SK-MEL-5 (cell line): ENCODE measurements around the gene ZP1. TPM values are rescaled to one million over a fixed set of nuclear protein-coding genes. Genes with fewer than 3 reads are reported as not detected.

Experiments
- DNase-seq: peaks from one replicate; pipeline ENCODE4 v3.0.0-alpha.2; 2016; ENCODE audit warnings: low read depth, low spot score
- in situ Hi-C: cut with HindIII; loops from 2 replicates; pipeline ENCODE4 v1.10.0; 2016; ENCODE audit warnings: low sequenced_read_pairs, high pct_unique_total_duplicates, low pct_unique_long_range_greater_than_20kb
- total RNA-seq: library from RNA; depleted of rRNA; stranded (reverse); fragments of >200 nt; shearing (Covaris generic); gene quantifications from 2 replicates; pipeline ENCODE4 v1.2.3, GENCODE V29; 2014

The ZP1 gene
- total RNA-seq, 1 experiment from 2014 or later: not detected

DNA sequence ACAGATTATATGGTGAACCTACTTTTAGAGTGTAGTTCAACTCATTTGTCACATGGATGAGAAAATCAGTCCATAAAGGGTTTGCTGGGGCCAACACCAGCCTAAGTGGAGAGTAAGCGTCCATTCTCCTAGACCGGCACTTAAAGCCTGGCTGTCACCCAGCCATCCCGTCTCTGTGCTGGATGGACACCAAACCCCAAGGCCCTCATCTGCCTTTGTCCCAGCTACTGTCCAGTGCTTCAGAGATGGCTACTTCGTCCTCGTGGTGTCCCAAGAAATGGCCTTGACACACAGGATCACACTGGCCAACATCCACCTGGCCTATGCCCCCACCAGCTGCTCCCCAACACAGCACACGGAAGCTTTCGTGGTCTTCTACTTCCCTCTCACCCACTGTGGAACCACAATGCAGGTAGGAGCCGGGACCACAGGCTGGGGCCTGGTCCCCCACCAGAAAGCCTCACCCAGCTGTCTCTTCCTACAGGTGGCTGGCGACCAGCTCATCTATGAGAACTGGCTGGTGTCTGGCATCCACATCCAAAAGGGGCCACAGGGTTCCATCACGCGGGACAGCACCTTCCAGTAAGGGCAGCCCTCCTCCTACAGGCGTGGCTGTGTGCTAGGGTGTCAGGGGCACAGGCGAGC lies 3.5 kb downstream of the ZP1 start:
- in situ Hi-C loops: no loop called here
- no peak for DNase-seq

DNA sequence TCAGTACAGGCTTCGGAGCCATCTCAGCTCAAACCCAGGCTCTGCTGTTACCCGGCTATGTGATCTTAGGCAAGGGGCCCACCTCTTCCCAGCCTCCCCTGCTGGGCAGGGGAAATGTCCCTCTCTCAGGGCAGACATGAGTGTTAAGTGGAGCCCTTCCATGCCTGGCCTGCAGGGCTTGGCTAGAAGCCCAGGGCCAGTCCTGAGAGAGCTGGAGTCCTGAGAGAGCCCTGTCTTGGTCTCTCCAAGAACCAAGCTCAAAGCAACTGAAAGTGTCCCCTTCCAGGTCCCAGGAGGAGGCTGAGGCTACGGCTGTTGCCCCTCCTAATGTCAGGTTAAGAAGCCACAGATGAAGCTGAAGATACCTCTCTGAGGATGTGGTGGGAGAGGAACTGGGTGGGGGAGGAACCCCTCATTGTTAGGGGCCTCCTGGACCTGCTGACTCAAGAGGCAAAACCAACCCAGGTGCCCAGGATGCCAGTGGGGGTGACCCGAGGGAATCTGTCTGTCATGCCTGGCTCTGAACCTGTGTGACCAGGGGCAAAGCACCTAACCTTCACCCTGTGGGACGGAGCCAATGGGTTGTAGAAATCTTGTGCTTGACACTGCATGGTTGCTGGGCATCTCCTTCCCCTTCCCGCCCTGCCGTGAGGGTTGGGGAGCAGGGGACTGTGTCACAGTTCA lies 4.2 kb downstream of the ZP1 start:
- in situ Hi-C loops: no loop called here
- no peak for DNase-seq

DNA sequence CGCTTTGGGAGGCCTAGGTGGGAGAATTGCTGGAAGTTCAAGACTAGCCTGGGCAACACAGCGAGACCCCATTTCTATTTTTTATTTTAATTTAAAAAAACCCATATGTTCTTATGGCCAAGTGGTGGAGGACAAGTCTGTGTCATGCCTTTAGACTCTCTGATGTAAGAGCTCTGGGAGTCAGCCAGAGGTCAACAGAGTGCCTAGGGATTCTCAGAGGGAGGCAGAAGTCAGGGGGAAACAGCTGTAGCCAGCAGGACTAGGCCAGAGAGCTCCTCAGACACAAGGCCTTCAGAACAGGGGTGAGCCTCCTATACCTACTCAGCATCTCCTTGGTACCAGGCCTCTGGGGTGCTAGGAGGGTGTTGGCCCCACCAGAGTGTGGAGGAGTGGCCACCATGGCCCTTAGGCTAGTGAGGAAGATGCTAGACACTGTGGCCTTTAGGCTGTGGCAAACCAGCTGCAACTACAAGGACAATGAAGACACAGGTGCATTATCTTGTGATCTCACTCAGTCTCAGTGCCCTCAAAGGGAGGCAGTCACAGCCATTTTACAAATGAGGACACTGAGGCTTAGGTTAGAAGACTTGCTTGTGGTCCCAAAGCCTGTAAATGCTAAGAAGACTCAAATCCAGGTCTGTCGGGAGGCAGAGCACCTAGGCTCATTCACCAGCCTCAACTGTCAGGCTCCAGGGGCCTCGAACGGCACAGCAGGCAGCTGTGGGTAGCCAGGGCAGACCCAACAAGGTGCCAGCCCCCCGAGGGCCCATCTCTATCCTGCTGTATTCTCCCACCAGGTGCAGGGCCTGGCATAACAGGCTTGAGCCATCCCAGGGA lies 5.0 kb downstream of the ZP1 start:
- no peak for DNase-seq

DNA sequence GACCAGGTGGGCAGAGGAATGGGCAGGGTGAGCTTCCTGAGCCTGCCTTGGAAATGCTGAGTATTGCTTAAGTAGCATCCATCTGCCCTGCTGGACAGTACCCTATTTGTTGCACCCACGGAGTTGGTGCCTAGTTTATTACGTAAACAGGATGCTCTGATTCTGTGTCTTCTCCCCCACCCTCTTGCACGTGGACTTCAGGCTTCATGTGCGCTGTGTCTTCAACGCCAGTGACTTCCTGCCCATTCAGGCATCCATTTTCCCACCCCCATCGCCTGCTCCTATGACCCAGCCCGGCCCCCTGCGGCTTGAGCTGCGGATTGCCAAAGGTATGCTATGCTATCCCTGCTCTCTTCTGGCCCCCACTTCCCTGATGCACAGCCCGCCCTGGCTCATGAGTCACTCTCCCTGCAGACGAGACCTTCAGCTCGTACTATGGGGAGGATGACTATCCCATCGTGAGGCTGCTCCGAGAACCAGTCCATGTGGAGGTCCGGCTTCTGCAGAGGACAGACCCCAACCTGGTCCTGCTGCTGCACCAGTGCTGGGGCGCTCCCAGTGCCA lies 5.7 kb downstream of the ZP1 start:
- in situ Hi-C loops: no loop called here
- DNase-seq: peak; percentile 1

More for the DNA sequence above, 5.0 kb downstream of the ZP1 start:
- in situ Hi-C loops: no loop called here

DNA sequence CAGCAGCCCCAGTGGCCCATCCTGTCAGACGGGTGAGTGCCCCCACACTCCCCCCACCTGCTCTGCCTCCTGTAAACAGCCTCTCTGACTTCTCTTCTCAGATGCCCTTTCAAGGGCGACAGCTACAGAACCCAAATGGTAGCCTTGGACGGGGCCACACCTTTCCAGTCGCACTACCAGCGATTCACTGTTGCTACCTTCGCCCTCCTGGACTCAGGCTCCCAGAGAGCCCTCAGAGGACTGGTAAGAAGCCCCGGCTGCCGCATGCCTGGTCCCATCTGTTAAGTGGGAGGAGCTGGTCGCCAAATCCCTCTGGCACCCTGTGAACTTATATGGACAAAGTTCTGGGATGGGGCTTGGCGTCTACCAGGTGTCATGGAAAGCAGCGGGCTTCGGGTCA lies 6.2 kb downstream of the ZP1 start:
- in situ Hi-C loops: no loop called here
- DNase-seq: no peak

DNA sequence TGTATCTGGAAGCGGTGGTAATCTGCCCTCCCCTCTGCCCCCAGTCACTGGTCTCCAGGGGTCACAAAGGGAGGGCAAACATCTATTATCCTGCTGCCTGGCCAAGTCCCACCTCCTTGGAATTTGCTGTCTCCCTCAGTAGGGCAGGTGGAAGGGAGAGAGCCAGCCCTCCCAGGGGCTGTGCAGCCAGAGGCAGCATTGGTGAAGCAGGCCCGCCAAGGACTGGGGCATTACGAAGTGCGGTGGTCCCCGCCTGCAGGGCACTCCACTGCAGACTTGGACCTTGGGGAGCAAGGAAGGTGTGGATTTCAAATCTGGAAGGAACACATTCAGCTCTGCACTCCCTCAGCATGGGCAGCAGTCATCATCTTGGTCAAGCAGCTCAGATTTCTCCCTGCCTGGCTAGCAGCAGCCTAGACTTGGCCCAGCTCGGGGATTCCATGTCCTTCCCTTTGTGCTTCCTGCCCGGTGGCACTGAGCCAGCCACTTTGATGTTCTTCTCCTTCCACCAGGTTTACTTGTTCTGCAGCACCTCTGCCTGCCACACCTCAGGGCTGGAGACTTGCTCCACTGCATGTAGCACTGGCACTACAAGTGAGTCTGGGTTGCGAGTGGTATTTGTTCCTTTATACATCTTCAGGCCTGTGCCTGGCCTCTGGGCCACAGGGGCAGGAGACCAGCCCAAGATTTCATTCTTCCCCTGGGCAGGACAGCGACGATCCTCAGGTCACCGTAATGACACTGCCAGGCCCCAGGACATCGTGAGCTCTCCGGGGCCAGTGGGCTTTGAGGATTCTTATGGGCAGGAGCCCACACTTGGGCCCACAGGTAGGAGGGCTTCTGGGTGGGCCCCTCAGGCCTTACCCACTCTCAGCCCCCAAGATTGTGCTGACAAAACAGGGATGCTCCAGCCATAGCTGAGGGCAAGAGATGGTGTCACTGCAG lies 7.4 kb downstream of the ZP1 start:
- no peak for DNase-seq

DNA sequence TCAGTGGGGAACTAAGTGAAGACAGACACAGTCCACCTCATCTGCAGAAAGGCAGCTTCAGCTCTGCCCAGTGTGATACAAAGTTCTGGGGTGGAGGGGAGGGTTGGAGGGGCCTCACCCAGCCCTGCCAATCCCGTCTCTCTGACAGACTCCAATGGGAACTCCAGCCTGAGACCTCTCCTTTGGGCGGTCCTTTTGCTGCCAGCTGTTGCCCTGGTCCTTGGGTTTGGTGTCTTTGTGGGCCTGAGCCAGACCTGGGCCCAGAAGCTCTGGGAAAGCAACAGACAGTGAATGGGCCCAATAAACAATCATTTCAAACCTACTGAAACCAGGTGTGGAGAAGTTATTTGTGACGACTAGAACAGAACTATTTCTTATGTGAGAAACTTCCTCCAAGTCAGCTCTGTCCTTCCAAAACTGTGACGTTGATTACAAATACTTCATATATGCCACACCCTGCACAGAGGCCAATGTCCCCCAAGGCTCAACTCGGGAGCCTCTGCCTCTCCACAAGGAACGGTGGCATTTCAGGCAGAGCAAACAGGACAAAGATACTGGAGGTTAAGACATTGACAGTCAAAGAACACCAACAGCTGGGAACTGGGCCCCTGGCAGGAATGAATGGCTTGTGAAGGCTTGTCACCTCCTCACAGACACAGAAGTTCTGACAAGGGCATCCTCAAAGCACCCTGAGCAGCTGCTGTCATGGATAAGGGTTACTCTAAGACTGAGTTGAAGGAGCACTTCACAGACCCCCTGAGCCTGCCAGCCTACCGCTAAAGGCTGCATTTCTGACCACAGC lies 8.2 kb downstream of the ZP1 start:
- DNase-seq: no peak
- in situ Hi-C loops: no loop called here

More for the DNA sequence above, 7.4 kb downstream of the ZP1 start:
- in situ Hi-C loops: no loop called here

DNA sequence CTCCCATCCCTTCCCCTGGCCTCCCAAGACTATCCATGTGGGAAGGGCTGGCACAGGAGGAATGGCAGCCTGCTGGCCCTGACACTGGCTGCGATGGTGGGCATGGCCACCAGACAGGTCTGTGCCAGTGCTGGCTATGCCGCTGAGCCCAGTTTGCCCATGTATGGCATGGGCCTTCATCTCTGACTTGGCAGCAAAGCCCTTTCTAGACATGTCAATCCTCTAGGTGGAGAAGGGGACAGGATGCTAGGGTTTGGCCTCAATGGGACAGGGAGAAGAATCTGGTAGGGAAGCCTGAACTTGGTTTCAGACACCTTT lies 8.8 kb downstream of the ZP1 start:
- in situ Hi-C loops: no loop called here
- DNase-seq: no peak

DNA sequence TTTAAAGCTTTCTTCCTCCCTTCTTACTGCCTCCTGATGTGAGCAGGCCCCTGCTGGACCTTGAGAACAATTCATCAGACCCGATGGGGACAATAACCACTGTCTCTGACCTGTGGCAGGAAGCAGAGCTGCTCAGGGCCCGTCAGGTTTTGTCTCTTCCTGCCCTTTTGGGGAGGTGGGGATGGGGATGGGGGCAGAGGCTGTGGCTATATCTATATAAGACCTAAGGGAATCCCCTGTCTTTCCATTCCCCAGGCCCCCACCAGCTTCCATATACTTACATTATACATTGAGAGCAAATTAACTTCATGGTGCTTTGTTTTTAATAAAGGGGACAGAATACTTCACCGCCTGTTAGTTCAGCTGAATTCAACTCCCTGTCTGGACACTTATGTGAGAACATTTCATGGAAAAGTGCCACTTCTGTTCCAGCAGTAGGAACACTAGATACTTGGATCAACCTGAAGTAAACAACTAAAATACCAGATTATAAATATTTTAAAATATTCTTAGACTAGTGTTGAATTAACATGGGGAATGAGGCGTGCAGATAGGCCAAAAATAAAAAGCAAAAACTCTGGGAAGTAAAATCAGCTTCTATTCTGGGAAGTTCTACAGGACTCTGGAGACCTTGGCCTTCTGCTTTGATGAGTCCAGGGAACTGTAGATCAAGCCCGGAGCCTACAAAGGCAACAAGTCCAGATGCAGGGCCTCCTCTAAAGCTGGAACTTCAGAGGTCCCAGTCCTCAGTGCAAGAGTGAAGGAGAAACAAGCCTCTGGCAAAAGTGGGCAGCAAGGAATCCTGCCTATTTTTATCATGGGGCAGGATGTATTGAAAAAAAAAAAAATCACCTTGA lies 11.1 kb downstream of the ZP1 start:
- in situ Hi-C loops: no loop called here
- no peak for DNase-seq

DNA sequence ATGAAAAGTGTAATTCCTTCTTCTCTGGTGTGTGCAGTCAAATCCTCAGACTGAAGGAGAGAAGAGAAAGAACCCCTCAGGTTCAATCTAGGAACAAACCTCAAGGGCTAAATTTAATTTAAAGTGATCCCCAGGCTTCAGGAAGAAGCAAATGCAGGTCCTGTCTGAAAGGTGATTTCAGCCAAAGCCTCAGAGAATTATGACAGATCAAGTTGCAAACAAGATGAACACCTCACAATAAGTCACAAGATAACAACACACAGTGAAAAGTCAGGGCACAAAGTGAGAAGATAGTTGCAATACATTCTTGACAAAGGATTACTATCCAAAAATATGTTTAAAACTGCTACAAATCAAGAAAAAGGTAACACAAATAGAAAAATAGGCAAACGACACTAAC lies 11.8 kb downstream of the ZP1 start:
- no peak for DNase-seq
- in situ Hi-C loops: no loop called here

DNA sequence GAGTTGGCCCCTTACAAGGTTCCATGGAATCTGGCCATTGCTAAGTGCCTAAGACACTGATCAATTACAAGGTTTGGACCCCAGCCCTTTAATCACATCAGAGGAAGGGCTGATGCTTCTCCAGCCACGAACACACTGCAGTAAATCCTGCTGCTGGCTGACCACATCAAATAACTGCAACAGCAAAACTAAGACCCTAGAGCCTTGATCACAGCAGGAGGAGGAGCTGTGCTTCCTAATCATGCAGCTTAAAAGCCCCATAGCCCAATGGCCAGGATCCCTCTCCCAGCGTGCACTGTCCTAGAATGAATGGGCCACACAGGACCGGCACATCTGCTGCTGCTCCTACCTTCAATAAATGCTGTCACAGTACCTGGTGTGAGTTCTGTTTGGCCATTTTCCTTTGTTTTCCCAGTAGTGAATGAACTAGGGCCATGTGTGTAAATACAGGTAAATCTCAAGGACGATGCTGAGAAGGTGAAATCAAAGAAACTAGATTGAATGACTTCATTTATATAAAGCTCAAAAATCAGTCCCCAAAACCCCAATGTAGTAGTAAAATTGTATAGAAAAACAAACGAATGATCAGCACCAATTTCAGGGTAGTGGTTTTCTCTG lies 12.7 kb downstream of the ZP1 start:
- in situ Hi-C loops: no loop called here
- DNase-seq: no peak

DNA sequence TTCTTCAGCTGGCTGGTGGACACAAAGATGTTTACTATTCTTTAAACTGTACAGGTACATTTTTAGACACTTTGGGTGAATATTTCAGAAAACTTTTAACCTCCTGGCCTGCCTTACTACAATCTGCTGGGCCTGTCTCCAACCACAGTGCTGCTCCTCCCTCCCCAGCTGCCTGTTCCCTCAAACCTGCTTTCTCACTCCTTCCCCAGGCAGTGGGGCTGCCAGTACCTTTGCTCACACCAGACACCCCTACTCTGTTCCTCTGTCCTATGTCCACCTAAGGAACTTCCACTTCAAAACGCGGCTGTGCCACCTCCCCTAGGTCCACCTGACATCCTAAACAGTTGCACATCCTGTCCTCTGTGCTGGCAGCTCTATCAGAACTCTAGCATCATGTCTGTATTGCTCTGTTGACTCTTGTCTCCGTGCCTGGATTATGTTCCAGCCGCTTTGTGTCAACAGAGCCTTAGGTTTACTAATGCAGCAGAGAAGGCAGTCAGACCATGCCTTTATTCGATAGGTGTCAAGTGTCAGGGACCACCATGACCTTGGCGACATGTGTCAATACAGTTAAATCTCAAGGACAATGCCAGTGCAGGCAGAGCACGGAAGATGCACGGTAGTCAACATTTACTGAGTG lies 13.4 kb downstream of the ZP1 start:
- no peak for DNase-seq
- in situ Hi-C loops: no loop called here

DNA sequence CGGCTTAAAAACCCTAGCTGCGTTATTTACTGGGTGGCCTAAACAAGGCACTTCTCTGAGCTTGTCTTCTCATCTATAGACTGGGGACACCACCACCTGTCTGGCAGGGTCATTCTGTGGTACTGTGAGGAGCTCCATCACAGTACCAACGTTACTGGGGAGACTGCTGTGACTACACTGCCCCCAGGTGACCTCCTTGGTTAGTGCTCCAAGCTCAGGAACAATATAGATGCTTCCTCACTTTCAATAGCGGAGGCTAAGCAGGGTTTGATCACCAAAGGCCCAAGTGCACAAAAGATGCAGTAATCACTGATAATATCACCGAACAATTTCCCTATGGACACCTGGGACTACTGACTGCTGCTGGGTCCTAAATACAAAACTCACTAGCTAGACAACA lies 20.2 kb downstream of the ZP1 start:
- DNase-seq: peak; percentile 62
- in situ Hi-C loops: no loop called here

DNA sequence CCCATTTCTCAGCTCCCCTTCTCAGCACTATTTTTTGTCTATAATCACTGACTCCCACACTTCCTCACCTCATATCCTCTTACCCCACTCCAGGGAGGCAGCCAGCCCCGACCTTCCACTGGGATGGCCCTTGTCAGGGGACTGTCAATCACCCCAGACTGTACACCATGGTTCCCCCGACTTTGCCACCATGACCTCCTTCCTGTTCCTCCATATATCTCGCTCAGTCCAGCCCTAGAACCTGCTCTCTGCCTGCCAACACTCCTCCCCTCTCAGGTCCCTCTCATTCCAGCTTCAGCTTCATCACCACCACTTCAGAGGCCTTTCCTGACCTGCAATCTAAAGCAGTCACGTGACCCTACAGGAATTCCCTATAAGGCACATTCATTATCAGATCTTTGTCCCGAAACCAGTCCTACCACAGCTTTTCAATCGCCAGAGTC lies 22.5 kb downstream of the ZP1 start:
- no peak for DNase-seq
- in situ Hi-C loops: no loop called here

DNA sequence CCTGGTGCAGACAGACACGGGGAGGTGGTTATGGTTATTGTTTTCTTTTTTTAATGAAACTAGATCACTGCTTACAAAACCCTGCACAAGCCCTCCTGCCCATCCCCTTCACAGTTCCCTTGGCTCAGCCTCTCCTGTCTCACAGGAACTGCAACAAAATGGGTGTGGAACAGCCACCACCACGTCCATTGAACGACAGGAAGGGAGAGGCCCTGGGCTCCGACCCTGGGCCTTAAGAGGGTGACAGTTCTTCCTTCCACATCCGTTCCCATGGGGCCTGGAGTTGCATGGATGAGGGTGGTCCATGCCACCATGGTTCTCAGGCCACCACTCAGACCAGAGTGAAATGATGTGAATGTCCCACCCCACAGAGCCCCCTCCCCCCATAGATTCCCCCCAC lies 23.4 kb downstream of the ZP1 start:
- DNase-seq: no peak
- in situ Hi-C loops: no loop called here
